ENCODE data around the gene AGK.
"Not testable (repeated sequence)": the region's sequence is repeated elsewhere in the genome, so short reads cannot be mapped to it uniquely, and the experiment has no call there.

AGK gene

DNA sequence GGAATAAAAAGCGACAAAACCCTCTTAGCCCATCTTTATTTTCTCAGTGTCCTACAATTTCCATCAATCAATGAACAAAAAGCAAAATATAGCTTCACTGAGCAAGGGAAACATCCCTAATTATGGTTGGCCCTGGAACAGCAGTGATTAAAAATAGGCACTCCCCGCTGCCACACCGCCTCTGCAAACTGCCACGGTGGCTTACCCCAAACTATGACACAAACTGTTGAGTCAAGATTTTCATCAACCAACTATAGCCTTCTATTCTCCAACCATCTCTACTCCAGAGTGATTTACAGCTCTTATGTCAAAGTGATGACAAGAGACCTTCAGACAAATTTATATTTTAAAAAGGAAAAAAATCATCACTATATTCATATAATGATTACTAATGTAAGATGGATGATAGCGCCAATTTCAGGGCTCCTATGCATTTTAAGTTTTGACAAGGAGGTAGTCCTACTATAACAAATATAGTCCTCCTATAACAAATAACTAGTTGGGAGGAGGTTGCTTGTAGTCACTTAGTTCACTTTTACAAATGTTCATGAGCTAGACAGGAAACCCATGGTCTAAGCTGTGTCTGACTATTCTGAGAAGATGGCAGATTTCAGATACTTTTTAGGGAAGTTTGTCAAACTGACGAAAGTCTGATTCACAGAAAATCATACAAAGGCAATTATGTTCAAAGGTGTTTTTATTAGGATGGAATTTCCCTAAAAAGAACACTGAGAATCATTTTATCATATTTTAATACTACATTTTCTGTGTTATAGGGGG is 124.4 kb downstream of the AGK start:
- DNase-seq (ENCODE audit: low read depth, low spot score), result no peak

DNA sequence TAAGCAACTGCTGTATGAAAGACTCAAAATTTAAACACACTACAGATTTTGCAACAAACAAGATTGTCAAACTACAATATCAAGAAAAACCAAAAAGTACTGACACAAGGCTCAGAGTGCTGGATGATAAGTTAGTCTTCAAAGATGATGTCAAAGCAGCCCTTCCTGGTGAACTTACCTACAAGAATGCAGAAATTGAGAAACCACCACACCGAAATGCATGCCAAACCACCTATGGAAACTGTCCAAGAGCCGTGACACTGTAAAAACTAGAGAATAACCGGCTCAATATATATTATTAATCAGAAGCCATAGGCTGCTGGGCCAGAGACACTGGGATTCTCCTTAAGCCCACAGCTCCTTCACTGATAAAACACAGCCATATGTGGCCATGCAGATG is 125.4 kb downstream of the AGK start:
- DNase-seq (ENCODE audit: low read depth, low spot score), result no peak

GRCh38 chr7:141679014-141679413 is 127.8 kb downstream of the AGK start:
- DNase-seq (ENCODE audit: low read depth, low spot score), result no peak

DNA sequence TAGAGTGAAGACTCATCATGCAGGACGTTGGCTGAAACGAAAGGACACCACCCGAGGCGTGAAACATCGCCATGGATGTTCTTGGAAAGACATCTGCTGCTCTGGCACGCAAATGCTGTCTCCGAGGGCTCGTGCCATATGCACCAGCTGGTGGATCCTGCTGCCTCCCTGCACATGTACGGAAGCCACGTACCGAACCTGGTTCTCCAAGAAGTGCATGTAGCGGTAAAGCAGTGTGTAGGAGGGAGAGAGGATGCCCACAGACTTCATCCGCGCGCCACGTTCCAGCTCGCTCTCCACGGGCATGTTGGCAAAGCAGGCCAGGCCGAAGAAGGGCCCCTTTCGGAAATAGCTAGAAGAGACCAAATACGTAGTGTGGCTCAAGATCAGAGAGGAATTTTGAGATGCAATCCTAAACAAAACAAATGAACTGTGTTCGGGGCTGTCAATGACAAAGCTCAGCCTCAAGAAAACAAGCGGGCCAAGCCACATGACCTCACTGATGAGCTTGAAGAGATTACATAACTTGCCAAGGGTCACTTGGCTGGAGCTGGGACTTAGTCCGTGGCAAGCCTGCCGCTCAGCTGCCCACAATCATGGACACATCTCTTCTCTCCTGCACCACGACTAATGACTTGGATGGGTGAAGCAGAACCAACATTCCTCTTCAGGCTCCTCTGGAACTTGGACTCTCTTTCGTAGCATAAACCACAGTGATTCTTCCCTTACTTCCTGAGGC is 134.2 kb downstream of the AGK start:
- DNase-seq (ENCODE audit: low read depth, low spot score), result no peak

- DNase-seq (ENCODE audit: low read depth, low spot score), result no peak
These were observed 134.9 kb downstream of the AGK start for GRCh38 chr7:141686074-141686473.

DNA sequence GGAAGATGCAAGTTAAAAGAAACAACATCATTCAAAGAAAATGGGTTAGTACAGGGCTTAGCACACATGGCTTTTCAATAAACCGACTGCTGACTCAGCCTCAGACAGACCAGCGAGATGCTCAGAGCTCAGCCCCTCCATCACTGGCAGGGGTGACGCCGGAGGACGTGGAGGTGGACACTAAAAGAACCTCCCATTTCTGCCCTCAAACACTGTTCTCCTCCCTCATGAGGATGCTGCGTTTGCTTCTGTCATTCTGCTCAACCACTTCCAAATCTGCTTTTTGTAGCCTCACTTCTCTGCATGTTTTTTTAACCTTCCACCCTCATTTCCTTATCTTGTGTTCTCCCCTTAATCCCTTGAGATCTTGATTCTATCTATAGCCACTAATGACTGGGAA is 135.5 kb downstream of the AGK start:
- no peak for DNase-seq (ENCODE audit: low read depth, low spot score)

DNA sequence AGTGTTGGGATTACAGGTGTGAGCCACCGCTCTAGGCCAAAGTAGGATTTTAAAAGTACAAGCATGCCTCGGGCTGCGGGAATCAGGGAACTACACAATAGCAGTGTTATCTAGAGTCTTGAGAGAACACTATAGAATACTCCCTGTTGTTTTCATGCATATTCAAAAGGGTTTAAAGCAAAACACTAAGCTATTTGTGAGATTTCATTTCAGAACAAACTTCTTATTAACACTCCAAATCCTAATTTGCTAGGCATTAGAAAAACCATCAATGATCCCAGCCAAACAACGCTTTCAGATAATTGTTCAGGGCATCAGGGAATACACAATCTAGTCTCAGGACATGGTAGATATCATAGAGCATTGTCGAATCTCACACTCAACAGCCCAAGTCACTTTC is 136.8 kb downstream of the AGK start:
- no peak for DNase-seq (ENCODE audit: low read depth, low spot score)

- not testable (repeated sequence) for DNase-seq (ENCODE audit: low read depth, low spot score)
These were observed 138.0 kb downstream of the AGK start for GRCh38 chr7:141689072-141689825.

DNA sequence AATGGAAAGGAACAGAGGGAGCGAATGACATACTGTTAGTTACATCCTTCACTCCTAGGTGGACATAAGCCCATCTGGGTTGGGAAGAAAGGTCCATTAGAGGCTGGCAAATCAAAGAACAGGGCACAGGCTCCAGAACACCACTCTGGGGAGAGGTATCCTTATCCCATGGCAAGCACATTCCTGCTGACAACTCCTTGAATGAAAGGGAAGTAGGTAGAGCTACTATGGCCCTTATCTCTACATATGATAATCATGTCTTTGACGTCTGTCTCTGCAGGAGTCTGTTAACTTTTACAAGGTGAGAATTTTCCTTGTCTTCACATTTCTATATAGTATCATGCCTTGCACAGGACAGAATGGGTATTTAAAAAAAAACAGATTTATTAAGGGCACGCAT is 140.3 kb downstream of the AGK start:
- no peak for DNase-seq (ENCODE audit: low read depth, low spot score)

DNA sequence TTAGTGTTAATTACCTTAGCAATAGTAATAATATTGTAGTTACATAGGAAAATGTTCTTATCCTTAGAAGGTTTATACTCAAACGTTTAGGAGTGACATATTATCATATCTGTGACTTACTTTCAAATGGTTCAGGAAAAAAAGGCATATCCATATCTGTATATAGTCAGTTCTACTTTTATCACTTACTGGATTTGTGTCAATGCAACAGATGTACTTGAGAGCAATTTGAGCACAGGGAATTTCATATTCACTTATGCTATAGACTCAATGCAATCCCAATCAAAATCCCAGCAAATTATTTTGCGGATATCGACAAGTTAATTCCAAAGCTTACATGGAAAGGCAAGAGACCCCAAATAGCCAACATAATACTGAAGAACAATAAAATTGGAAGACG is 140.8 kb downstream of the AGK start:
- no peak for DNase-seq (ENCODE audit: low read depth, low spot score)

DNA sequence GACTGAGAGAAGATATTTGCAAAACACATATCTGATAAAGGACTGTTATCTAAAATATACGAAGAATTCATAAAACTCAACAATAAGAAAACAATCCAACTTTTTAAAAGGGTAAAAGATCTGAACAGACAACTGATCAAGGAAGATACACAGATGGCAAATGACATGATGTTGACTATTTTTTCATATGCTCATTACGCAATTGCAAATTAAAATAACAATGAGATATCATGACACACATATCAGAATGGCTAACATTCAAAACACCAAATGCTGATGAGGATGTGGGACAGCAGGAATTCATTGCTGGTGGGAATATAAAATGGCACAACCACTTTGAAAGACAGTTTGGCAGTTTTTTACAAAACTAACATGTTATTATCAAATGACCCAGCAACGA is 141.9 kb downstream of the AGK start:
- DNase-seq (ENCODE audit: low read depth, low spot score), result no peak

DNA sequence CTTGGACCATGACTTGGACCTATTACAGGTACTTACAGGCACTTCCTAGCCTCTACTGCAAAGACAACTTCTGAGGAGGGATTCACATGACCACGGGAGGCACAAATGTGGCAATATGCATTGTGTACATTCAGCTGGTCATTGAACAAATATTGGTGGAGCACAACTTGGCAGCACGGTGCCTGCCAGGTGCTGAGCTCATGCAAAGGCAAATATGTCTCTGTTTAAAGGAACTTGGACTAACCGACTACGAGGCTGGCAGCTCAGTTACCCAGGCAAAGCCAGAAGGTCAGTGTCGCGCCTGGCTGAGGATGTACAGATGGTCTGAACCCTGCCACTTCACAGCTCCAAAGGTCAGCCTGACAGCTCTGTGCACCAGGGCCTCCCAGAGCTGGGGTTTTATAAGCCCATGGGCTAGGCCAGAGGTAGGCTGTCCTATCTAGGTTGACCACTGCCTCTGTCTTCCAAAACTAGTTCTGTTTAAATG is 144.6 kb downstream of the AGK start:
- DNase-seq (ENCODE audit: low read depth, low spot score), result no peak

DNA sequence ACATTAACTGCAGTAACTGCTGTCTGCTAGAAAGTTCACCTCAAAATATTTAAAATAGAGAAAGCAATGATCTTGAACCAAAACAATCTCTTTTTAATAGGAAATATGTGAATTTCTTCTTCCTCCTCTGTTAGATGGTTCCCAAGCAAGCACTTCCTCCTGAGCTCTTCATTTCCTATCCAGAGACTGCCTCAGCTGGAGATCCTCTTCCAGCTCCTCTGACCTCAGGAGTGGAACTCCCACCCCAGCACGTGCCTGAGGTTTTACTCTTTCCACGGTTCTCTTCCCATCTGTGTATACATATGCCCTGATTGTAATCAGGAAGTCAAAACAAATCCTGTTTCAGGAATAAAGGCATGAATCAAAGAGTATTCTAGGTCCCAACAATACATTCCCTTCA is 145.1 kb downstream of the AGK start:
- DNase-seq (ENCODE audit: low read depth, low spot score), result no peak

DNA sequence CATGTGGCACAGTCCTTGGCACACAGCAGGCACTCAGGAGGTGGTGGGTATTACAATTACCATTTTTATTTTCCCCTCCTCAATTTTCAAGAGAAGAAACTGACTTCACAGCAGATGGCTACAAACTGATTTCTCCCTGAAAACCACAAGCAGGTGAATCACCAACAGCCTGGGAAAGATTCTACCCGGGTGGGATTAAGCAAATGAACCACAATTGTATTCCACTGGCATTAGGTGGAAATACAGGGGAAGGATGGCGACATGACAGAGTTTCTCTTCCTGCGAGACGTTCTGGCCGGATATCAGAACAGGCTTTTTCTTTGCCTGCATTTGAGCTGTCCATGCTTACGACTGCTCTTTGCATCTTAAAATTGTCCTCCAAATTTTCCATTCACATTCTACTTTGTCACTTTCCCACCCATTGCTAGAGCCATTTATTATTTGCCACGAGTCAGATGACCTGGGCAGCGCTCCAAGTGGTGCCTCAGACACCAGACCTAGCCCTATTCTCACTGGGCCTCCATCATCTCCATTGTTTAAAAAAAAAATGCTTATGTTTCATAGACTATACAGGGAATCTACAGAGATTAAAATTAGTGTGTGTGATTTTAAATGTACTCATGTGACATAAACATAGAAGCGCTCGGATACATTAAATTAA is 146.1 kb downstream of the AGK start:
- DNase-seq (ENCODE audit: low read depth, low spot score), result no peak

DNA sequence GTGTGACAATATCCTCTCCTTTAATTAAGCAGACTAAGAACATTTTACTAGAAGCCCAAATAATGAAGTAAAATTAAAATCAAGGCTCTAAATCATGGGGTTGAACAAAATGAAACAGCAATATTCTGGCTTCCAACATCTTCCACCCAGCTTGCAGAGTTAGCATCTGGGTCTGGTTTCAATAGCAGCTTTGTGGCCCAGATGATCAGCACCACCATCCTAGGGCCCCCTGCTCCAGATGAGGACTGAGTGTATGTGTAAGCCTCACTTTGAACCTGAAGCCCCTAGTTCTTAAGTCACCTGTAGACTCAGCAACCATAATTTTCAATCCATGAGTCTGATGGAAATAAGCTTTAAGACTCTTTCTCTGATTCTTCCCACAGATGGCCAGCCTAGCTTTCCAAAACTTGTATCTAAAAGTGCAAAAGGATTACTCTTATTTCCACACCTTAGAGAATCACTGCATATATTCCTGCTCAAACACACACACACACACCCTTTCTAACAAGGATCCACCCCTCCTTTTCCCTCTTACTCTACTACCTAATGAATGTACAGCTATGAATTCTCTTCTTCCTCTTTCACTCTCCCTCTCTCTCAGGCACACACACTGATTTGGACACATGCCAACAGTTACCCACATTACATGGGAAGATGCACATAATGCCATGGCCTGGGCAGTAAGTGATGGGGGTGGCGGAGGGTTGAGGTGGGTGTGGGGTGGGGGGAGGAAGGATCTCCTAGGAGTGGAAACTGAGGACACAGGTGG is 147.2 kb downstream of the AGK start:
- DNase-seq (ENCODE audit: low read depth, low spot score), result no peak

GRCh38 chr7:141699860-141700259 is 148.7 kb downstream of the AGK start:
- no peak for DNase-seq (ENCODE audit: low read depth, low spot score)

- no peak for DNase-seq (ENCODE audit: low read depth, low spot score)
These were observed 149.2 kb downstream of the AGK start for GRCh38 chr7:141700296-141700847.

DNA sequence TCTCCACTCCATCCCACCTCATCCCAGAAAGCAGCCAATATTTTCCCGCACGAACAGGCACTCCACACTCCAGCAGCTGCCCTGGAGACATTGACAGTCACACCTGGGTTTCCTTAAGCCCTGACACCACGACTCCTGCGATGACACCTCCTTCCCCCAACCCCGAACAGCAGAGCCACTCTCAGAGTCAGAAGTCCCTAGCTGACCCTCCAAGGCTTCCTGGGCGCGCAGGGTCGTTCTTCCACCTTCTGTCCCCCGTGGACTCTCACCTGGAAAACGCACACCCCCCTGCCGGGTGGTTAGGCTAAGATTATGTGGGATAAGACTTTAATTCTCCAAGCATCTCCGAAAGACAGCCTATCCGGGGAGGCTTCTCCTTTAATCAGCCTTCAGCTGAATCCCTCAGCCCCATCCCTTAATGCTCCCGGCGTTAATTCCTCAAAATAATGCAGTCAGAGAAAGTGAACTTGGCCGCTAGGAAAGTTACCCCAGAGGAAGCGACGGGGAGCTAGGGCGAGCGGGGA is 149.7 kb downstream of the AGK start:
- no peak for DNase-seq (ENCODE audit: low read depth, low spot score)

DNA sequence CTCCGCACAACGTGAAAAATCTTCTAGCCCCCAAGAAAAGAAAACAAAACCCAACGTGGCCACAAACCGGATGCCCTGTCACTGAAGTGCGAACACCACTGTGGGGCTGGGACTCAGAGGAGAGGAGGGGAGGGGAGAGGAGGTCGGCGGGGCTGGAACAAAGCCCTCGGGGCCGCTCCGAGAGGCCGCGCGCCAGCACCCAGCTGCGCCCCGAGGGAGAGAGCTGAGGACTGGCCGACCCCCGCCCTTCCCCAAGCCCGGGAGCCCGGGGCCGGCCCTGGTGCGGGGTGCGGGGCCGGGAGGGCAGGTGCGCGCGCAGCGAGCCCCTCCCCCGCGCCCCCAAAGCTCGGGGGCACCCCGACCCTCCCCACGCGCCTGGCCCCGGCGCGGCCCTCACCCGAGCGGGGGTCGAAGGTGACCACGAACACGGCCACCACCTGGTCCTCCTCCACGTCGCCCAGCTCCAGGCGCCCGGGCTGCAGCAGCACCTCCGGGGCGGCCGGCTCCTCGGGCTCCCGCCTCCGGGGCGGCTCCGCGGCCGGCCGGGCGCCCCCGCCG is 150.4 kb downstream of the AGK start:
- DNase-seq (ENCODE audit: low read depth, low spot score), result no peak

GRCh38 chr7:141702047-141702567 is 150.9 kb downstream of the AGK start, which contains the start of gene DENND11:
TSS of gene DENND11 (minus strand) at chr7:141702166. CDS start at chr7:141702153, 13 bp downstream.
- DNase-seq (ENCODE audit: low read depth, low spot score), result no peak

All from iPS DF 19.7 (cell line).